GM15510 (cell line): ENCODE data around the gene TRPM3.

Experiments
- POLR2A ChIP-seq: IDR thresholded peaks from 3 replicates; pipeline ENCODE4 v1.6.1; 2011; ENCODE audit warnings: borderline replicate concordance; ENCODE audit not compliant: insufficient read length; ENCODE audit errors: extremely low read depth

The TRPM3 gene

GRCh38 chr9:70893580-70894122 lies 227.8 kb downstream of the TRPM3 start:
- TF ChIP-seq POLR2A: no peak

- no peak for TF ChIP-seq POLR2A
Observed at GRCh38 chr9:70888471-70888870, 232.9 kb downstream of the TRPM3 start.

- no peak for TF ChIP-seq POLR2A
Observed at GRCh38 chr9:70887826-70888225, 233.6 kb downstream of the TRPM3 start.

- no peak for TF ChIP-seq POLR2A
Observed at GRCh38 chr9:70883963-70884793, 237.2 kb downstream of the TRPM3 start.

GRCh38 chr9:70883056-70883455 lies 238.4 kb downstream of the TRPM3 start:
- TF ChIP-seq POLR2A: no peak

GRCh38 chr9:70881333-70881732 lies 240.1 kb downstream of the TRPM3 start:
- TF ChIP-seq POLR2A: no peak

GRCh38 chr9:70880535-70880934 lies 240.9 kb downstream of the TRPM3 start:
- no peak for TF ChIP-seq POLR2A

- TF ChIP-seq POLR2A: no peak
Observed at GRCh38 chr9:70878576-70878975, 242.8 kb downstream of the TRPM3 start.

GRCh38 chr9:70874451-70874850 lies 247.0 kb downstream of the TRPM3 start:
- no peak for TF ChIP-seq POLR2A

GRCh38 chr9:70873506-70873905 lies 247.9 kb downstream of the TRPM3 start:
- no peak for TF ChIP-seq POLR2A

- no peak for TF ChIP-seq POLR2A
Observed at GRCh38 chr9:70868661-70869652, 252.5 kb downstream of the TRPM3 start.

GRCh38 chr9:70868041-70868440 lies 253.4 kb downstream of the TRPM3 start:
- no peak for TF ChIP-seq POLR2A

- TF ChIP-seq POLR2A: no peak
Observed at GRCh38 chr9:70865471-70865870, 255.9 kb downstream of the TRPM3 start.

GRCh38 chr9:70861797-70862196 lies 259.6 kb downstream of the TRPM3 start:
- no peak for TF ChIP-seq POLR2A

- no peak for TF ChIP-seq POLR2A
Observed at GRCh38 chr9:70861376-70861775, 260.0 kb downstream of the TRPM3 start.
